Measurements from ENCODE around the gene C20orf141. TPM values are rescaled to one million over a fixed set of nuclear protein-coding genes. Genes with fewer than 3 reads are reported as not detected.
"Not testable (repeated sequence)": the region's sequence is repeated elsewhere in the genome, so short reads cannot be mapped to it uniquely, and the experiment has no call there.

The C20orf141 gene
- total RNA-seq, 1 donor from 2014 or later: not detected

GRCh38 chr20:2799271-2799670 is 15.5 kb upstream of the C20orf141 start:
- no peak for DNase-seq (ENCODE audit: low spot score)
- intact Hi-C loops (cut with DNase I): no loop called here

GRCh38 chr20:2799688-2800520 is 14.9 kb upstream of the C20orf141 start:
- DNase-seq (ENCODE audit: low spot score): no peak
- intact Hi-C loops (cut with DNase I): no loop called here

GRCh38 chr20:2800521-2801285 is 14.1 kb upstream of the C20orf141 start, which contains the start of gene CPXM1:
Gene CPXM1, minus strand, starts transcription at chr20:2800627. Its CDS starts 55 bp downstream, at chr20:2800572.
- intact Hi-C loops (cut with DNase I): no loop called here

GRCh38 chr20:2801286-2801728 is 13.5 kb upstream of the C20orf141 start:
- no peak for DNase-seq (ENCODE audit: low spot score)
- intact Hi-C loops (cut with DNase I): no loop called here

More at GRCh38 chr20:2800521-2801285, 14.1 kb upstream of the C20orf141 start, which contains the start of gene CPXM1:
- DNase-seq (ENCODE audit: low spot score): no peak

- intact Hi-C loops (cut with DNase I): no loop called here
- DNase-seq (ENCODE audit: low spot score): no peak
Observed at GRCh38 chr20:2804041-2804828, 10.6 kb upstream of the C20orf141 start.

- DNase-seq (ENCODE audit: low spot score): no peak
- intact Hi-C loops (cut with DNase I): no loop called here
Observed at GRCh38 chr20:2804852-2805688, 9.7 kb upstream of the C20orf141 start.

GRCh38 chr20:2805689-2806350 is 9.0 kb upstream of the C20orf141 start:
- DNase-seq (ENCODE audit: low spot score): no peak
- intact Hi-C loops (cut with DNase I): no loop called here

- DNase-seq (ENCODE audit: low spot score): no peak
- intact Hi-C loops (cut with DNase I): no loop called here
Observed at GRCh38 chr20:2806351-2806701, 8.5 kb upstream of the C20orf141 start.

GRCh38 chr20:2807019-2807418 is 7.8 kb upstream of the C20orf141 start:
- intact Hi-C loops (cut with DNase I): no loop called here

GRCh38 chr20:2807929-2808328 is 6.9 kb upstream of the C20orf141 start:
- not testable (repeated sequence) for DNase-seq (ENCODE audit: low spot score)

More at GRCh38 chr20:2807019-2807418, 7.8 kb upstream of the C20orf141 start:
- DNase-seq (ENCODE audit: low spot score): no peak

GRCh38 chr20:2809690-2810089 is 5.1 kb upstream of the C20orf141 start:
- no peak for DNase-seq (ENCODE audit: low spot score)
- intact Hi-C loops (cut with DNase I): no loop called here

More at GRCh38 chr20:2807929-2808328, 6.9 kb upstream of the C20orf141 start:
- intact Hi-C loops (cut with DNase I): not testable (repeated sequence)

- no peak for DNase-seq (ENCODE audit: low spot score)
- intact Hi-C loops (cut with DNase I): no loop called here
Observed at GRCh38 chr20:2812189-2812588, 2.6 kb upstream of the C20orf141 start.

GRCh38 chr20:2814076-2814475 is 711 bp upstream of the C20orf141 start:
- DNase-seq (ENCODE audit: low spot score): no peak
- intact Hi-C loops (cut with DNase I): no loop called here

- DNase-seq (ENCODE audit: low spot score): peak; percentile 64
- intact Hi-C loops (cut with DNase I): no loop called here
Observed at GRCh38 chr20:2815242-2815900, 584 bp downstream of the C20orf141 start.

- intact Hi-C loops (cut with DNase I): no loop called here
- DNase-seq (ENCODE audit: low spot score): peak; percentile 73
Observed at GRCh38 chr20:2816030-2816582, 1.3 kb downstream of the C20orf141 start, which contains the start of gene TMEM239. Gene TMEM239, plus strand, starts transcription at chr20:2816364. Its CDS starts 191 bp downstream, at chr20:2816555.

GRCh38 chr20:2816583-2817340 is 2.0 kb downstream of the C20orf141 start:
- peak; percentile 47 for DNase-seq (ENCODE audit: low spot score)
- intact Hi-C loops (cut with DNase I): no loop called here

GRCh38 chr20:2817341-2817726 is 2.5 kb downstream of the C20orf141 start:
- intact Hi-C loops (cut with DNase I): no loop called here
- DNase-seq (ENCODE audit: low spot score): peak; percentile 4

Data from cardiac septum (tissue), 1 donor.